ENCODE measurements around the gene NTNG2.

NTNG2 gene

GRCh38 chr9:132207215-132207614, 45.4 kb downstream of the NTNG2 start:
- Histone ChIP-seq H3K27ac (ENCODE audit: low read depth, low read length) (no peak overlapping the region), H3K4me3 (ENCODE audit: low read length) (no peak overlapping the region), H3K27me3 (ENCODE audit: insufficient read depth, low read length) (0 out of 2 replicates have a peak, but pooled peaks cover 3% of the 10 kb centered on the region), H3K4me1 (ENCODE audit: insufficient read depth, low read length) (no peaks in the 10 kb centered on the region), H3K9me3 (ENCODE audit: insufficient read depth, low read depth, low read length) (no peaks in the 10 kb centered on the region), H3K36me3 (ENCODE audit: insufficient read depth, low read length) (no peaks in the 10 kb centered on the region), H3K9ac (ENCODE audit: low read depth, low read length) (no peak overlapping the region)
- 89% methylated on average over 14 of the region's 14 CpGs for WGBS

GRCh38 chr9:132207839-132208615, 46.2 kb downstream of the NTNG2 start:
- 77% methylated on average over 16 of the region's 16 CpGs for WGBS
- Histone ChIP-seq H3K4me1 (ENCODE audit: insufficient read depth, low read length) (no peaks in the 10 kb centered on the region), H3K4me3 (ENCODE audit: low read length) (no peak overlapping the region), H3K9ac (ENCODE audit: low read depth, low read length) (no peak overlapping the region), H3K27ac (ENCODE audit: low read depth, low read length) (no peak overlapping the region), H3K27me3 (ENCODE audit: insufficient read depth, low read length) (no peaks in the 10 kb centered on the region), H3K9me3 (ENCODE audit: insufficient read depth, low read depth, low read length) (no peaks in the 10 kb centered on the region), H3K36me3 (ENCODE audit: insufficient read depth, low read length) (no peaks in the 10 kb centered on the region)

GRCh38 chr9:132209228-132209627, 47.4 kb downstream of the NTNG2 start:
- Histone ChIP-seq H3K36me3 (ENCODE audit: insufficient read depth, low read length) (no peaks in the 10 kb centered on the region), H3K9me3 (ENCODE audit: insufficient read depth, low read depth, low read length) (no peaks in the 10 kb centered on the region), H3K4me3 (ENCODE audit: low read length) (no peak overlapping the region), H3K9ac (ENCODE audit: low read depth, low read length) (no peak overlapping the region), H3K27me3 (ENCODE audit: insufficient read depth, low read length) (no peaks in the 10 kb centered on the region), H3K4me1 (ENCODE audit: insufficient read depth, low read length) (peaks cover 6% of the 10 kb centered on the region), H3K27ac (ENCODE audit: low read depth, low read length) (no peak overlapping the region)
- 93% methylated on average over 30 of the region's 30 CpGs for WGBS

- Histone ChIP-seq H3K4me1 (ENCODE audit: insufficient read depth, low read length) (peaks cover 8% of the 10 kb centered on the region), H3K27ac (ENCODE audit: low read depth, low read length) (no peak overlapping the region), H3K4me3 (ENCODE audit: low read length) (no peak overlapping the region), H3K27me3 (ENCODE audit: insufficient read depth, low read length) (no peaks in the 10 kb centered on the region), H3K9ac (ENCODE audit: low read depth, low read length) (no peak overlapping the region), H3K9me3 (ENCODE audit: insufficient read depth, low read depth, low read length) (no peaks in the 10 kb centered on the region), H3K36me3 (ENCODE audit: insufficient read depth, low read length) (no peaks in the 10 kb centered on the region)
- 89% methylated on average over 14 of the region's 14 CpGs for WGBS
Measured at GRCh38 chr9:132210472-132211145, 48.8 kb downstream of the NTNG2 start.

- WGBS, result 88% methylated on average over 6 of the region's 7 CpGs
- Histone ChIP-seq H3K36me3 (ENCODE audit: insufficient read depth, low read length) (no peaks in the 10 kb centered on the region), H3K27me3 (ENCODE audit: insufficient read depth, low read length) (no peaks in the 10 kb centered on the region), H3K4me3 (ENCODE audit: low read length) (no peak overlapping the region), H3K4me1 (ENCODE audit: insufficient read depth, low read length) (peaks cover 8% of the 10 kb centered on the region), H3K27ac (ENCODE audit: low read depth, low read length) (no peak overlapping the region), H3K9me3 (ENCODE audit: insufficient read depth, low read depth, low read length) (no peaks in the 10 kb centered on the region), H3K9ac (ENCODE audit: low read depth, low read length) (no peak overlapping the region)
Measured at GRCh38 chr9:132211570-132211969, 49.7 kb downstream of the NTNG2 start.

GRCh38 chr9:132214027-132214622, 52.3 kb downstream of the NTNG2 start:
- Histone ChIP-seq H3K9me3 (ENCODE audit: insufficient read depth, low read depth, low read length) (no peaks in the 10 kb centered on the region), H3K27ac (ENCODE audit: low read depth, low read length) (no peak overlapping the region), H3K9ac (ENCODE audit: low read depth, low read length) (no peak overlapping the region), H3K4me3 (ENCODE audit: low read length) (no peak overlapping the region), H3K27me3 (ENCODE audit: insufficient read depth, low read length) (no peaks in the 10 kb centered on the region), H3K36me3 (ENCODE audit: insufficient read depth, low read length) (no peaks in the 10 kb centered on the region), H3K4me1 (ENCODE audit: insufficient read depth, low read length) (peaks cover 8% of the 10 kb centered on the region)
- WGBS, result 23% methylated on average over 18 of the region's 18 CpGs

- H3K4me3 ChIP-seq (ENCODE audit: low read length), result no peak overlapping the region
Measured at GRCh38 chr9:132216861-132217619, 55.2 kb downstream of the NTNG2 start.

GRCh38 chr9:132218208-132218607, 56.4 kb downstream of the NTNG2 start:
- Histone ChIP-seq H3K27me3 (ENCODE audit: insufficient read depth, low read length) (no peaks in the 10 kb centered on the region), H3K9me3 (ENCODE audit: insufficient read depth, low read depth, low read length) (no peaks in the 10 kb centered on the region), H3K4me1 (ENCODE audit: insufficient read depth, low read length) (peaks cover 8% of the 10 kb centered on the region), H3K4me3 (ENCODE audit: low read length) (no peak overlapping the region), H3K36me3 (ENCODE audit: insufficient read depth, low read length) (no peaks in the 10 kb centered on the region), H3K9ac (ENCODE audit: low read depth, low read length) (no peak overlapping the region), H3K27ac (ENCODE audit: low read depth, low read length) (no peak overlapping the region)
- WGBS, result 88% methylated on average over 8 of the region's 8 CpGs

More at GRCh38 chr9:132216861-132217619, 55.2 kb downstream of the NTNG2 start:
- Histone ChIP-seq H3K27me3 (ENCODE audit: insufficient read depth, low read length) (no peaks in the 10 kb centered on the region), H3K9ac (ENCODE audit: low read depth, low read length) (no peak overlapping the region), H3K9me3 (ENCODE audit: insufficient read depth, low read depth, low read length) (no peaks in the 10 kb centered on the region), H3K36me3 (ENCODE audit: insufficient read depth, low read length) (no peaks in the 10 kb centered on the region), H3K27ac (ENCODE audit: low read depth, low read length) (no peak overlapping the region), H3K4me1 (ENCODE audit: insufficient read depth, low read length) (peaks cover 8% of the 10 kb centered on the region)
- WGBS, result 87% methylated on average over 10 of the region's 10 CpGs

- no peak overlapping the region for H3K9ac ChIP-seq (ENCODE audit: low read depth, low read length)
- WGBS, result 94% methylated on average over 6 of the region's 6 CpGs
- H3K9me3 ChIP-seq (ENCODE audit: insufficient read depth, low read depth, low read length), result no peaks in the 10 kb centered on the region
- no peaks in the 10 kb centered on the region for H3K4me1 ChIP-seq (ENCODE audit: insufficient read depth, low read length)
- H3K27ac ChIP-seq (ENCODE audit: low read depth, low read length), result no peak overlapping the region
- no peak overlapping the region for H3K4me3 ChIP-seq (ENCODE audit: low read length)
- H3K27me3 ChIP-seq (ENCODE audit: insufficient read depth, low read length), result no peaks in the 10 kb centered on the region
- H3K36me3 ChIP-seq (ENCODE audit: insufficient read depth, low read length), result no peaks in the 10 kb centered on the region
Measured at GRCh38 chr9:132221941-132222340, 60.1 kb downstream of the NTNG2 start.

GRCh38 chr9:132224645-132225044, 62.8 kb downstream of the NTNG2 start:
- Histone ChIP-seq H3K27ac (ENCODE audit: low read depth, low read length) (no peak overlapping the region), H3K4me3 (ENCODE audit: low read length) (no peak overlapping the region), H3K36me3 (ENCODE audit: insufficient read depth, low read length) (no peaks in the 10 kb centered on the region), H3K4me1 (ENCODE audit: insufficient read depth, low read length) (no peaks in the 10 kb centered on the region), H3K9ac (ENCODE audit: low read depth, low read length) (no peak overlapping the region), H3K27me3 (ENCODE audit: insufficient read depth, low read length) (no peaks in the 10 kb centered on the region), H3K9me3 (ENCODE audit: insufficient read depth, low read depth, low read length) (no peaks in the 10 kb centered on the region)
- 97% methylated on average over 3 of the region's 3 CpGs for WGBS
